ENCODE results near the gene SEPTIN12.

The SEPTIN12 gene

DNA sequence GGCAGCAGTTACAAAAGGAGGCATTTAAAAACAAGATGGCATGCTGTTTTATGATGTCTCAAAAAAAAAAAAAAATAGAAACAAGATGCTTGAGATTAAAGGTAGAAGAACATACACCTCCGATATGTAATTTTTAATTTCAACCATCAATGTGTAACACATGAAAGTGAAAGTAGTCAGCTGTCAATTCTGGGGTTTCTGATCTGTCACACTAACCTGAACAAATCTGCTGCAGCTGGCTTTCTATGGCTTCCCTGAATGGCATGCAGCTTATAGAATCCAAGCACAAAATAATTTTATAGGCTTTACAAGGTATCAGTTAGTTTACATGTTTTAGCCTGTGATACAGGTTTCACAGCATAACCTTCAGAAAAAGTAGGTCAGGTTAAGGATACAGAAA is 45.4 kb upstream of the SEPTIN12 start (continued):
- TF ChIP-seq, protein P1, sequence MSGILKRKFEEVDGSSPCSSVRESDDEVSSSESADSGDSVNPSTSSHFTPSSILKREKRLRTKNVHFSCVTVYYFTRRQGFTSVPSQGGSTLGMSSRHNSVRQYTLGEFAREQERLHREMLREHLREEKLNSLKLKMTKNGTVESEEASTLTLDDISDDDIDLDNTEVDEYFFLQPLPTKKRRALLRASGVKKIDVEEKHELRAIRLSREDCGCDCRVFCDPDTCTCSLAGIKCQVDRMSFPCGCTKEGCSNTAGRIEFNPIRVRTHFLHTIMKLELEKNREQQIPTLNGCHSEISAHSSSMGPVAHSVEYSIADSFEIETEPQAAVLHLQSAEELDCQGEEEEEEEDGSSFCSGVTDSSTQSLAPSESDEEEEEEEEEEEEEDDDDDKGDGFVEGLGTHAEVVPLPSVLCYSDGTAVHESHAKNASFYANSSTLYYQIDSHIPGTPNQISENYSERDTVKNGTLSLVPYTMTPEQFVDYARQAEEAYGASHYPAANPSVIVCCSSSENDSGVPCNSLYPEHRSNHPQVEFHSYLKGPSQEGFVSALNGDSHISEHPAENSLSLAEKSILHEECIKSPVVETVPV (CRISPR knock-in tag; IDR thresholded peaks at IDR 0.05), result no peak
- TF ChIP-seq, protein P2, sequence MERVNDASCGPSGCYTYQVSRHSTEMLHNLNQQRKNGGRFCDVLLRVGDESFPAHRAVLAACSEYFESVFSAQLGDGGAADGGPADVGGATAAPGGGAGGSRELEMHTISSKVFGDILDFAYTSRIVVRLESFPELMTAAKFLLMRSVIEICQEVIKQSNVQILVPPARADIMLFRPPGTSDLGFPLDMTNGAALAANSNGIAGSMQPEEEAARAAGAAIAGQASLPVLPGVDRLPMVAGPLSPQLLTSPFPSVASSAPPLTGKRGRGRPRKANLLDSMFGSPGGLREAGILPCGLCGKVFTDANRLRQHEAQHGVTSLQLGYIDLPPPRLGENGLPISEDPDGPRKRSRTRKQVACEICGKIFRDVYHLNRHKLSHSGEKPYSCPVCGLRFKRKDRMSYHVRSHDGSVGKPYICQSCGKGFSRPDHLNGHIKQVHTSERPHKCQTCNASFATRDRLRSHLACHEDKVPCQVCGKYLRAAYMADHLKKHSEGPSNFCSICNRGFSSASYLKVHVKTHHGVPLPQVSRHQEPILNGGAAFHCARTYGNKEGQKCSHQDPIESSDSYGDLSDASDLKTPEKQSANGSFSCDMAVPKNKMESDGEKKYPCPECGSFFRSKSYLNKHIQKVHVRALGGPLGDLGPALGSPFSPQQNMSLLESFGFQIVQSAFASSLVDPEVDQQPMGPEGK (CRISPR knock-in tag; IDR thresholded peaks at IDR 0.05; ENCODE audit: borderline replicate concordance), result no peak
- TF ChIP-seq PPARA (CRISPR knock-in tag; IDR thresholded peaks at IDR 0.05; ENCODE audit: borderline replicate concordance), result no peak

DNA sequence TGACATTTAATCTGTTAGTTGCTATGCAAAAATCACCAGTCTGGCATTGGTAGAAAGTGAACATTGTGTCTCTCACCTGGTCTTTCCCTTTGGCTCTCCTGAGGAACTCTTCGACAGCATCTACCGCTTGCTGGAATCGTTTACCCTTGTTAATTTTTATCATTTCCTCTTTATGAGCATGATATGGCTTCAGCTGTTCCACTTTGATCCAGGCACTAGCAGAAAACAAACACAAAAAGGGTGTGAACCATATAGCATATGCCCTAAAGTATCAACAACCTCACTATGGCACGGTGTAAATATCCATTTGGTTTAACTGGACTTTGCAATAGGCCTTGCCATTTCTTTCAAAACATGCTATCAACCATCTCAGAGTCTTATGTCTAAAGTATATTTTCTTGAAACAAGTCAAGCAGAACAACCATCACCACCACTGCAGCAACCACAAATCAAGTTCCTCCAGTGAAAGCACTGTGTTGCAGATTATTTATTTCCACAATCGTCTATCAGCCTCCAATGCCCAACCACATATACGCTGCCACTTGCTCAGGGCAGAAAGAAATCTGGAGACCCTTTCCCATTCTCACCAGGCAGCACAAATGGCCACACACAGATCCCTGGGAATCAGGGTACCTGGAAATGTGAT is 44.7 kb upstream of the SEPTIN12 start:
- no peak for TF ChIP-seq ISL1 (CRISPR knock-in tag; IDR thresholded peaks at IDR 0.05)
- TF ChIP-seq, protein P3, sequence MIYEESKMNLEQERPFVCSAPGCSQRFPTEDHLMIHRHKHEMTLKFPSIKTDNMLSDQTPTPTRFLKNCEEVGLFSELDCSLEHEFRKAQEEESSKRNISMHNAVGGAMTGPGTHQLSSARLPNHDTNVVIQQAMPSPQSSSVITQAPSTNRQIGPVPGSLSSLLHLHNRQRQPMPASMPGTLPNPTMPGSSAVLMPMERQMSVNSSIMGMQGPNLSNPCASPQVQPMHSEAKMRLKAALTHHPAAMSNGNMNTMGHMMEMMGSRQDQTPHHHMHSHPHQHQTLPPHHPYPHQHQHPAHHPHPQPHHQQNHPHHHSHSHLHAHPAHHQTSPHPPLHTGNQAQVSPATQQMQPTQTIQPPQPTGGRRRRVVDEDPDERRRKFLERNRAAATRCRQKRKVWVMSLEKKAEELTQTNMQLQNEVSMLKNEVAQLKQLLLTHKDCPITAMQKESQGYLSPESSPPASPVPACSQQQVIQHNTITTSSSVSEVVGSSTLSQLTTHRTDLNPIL (CRISPR knock-in tag; IDR thresholded peaks at IDR 0.05; ENCODE audit: low read depth), result no peak
- TF ChIP-seq TOX (CRISPR knock-in tag; IDR thresholded peaks at IDR 0.05; ENCODE audit: borderline replicate concordance), result no peak
- no peak for TF ChIP-seq RARB (CRISPR knock-in tag; IDR thresholded peaks at IDR 0.05)
- TF ChIP-seq ZNF8 (CRISPR knock-in tag; IDR thresholded peaks at IDR 0.05), result no peak
- TF ChIP-seq PPARA (CRISPR knock-in tag; IDR thresholded peaks at IDR 0.05; ENCODE audit: borderline replicate concordance), result no peak
- TF ChIP-seq ARNTL (CRISPR knock-in tag; IDR thresholded peaks at IDR 0.05; ENCODE audit: borderline replicate concordance, low read depth), result no peak
- no peak for TF ChIP-seq BACH2 (CRISPR knock-in tag; IDR thresholded peaks at IDR 0.05; ENCODE audit: borderline replicate concordance)
- no peak for TF ChIP-seq ZFP30 (CRISPR knock-in tag; IDR thresholded peaks at IDR 0.05)
- no peak for ATAC-seq

DNA sequence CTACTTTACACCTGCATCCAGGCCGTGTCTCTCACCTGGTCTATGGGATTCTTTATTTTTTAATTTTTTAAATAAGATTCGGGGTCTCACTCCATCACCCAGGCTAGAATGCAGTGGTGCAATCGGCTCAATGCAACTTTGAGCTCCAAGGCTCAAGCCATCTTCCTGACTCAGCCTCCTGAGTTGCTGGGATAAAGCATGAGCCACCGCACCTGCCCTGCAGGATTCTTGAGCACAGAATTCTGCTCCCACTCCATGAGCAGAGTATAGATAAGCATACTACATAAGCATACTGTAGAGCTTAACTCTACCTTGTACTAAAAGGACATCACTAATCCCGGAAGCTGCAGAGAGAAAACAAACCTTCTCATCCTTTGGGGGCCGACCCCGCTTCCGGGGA is 43.5 kb upstream of the SEPTIN12 start:
- no peak for TF ChIP-seq ZNF70 (CRISPR knock-in tag; IDR thresholded peaks at IDR 0.05)
- no peak for TF ChIP-seq ARNTL (CRISPR knock-in tag; IDR thresholded peaks at IDR 0.05; ENCODE audit: borderline replicate concordance, low read depth)
- TF ChIP-seq, protein P3 (CRISPR knock-in tag; IDR thresholded peaks at IDR 0.05; ENCODE audit: low read depth), result no peak
- TF ChIP-seq ISL1 (CRISPR knock-in tag; IDR thresholded peaks at IDR 0.05), result no peak
- TF ChIP-seq, protein P1 (CRISPR knock-in tag; IDR thresholded peaks at IDR 0.05), result no peak
- TF ChIP-seq RARB (CRISPR knock-in tag; IDR thresholded peaks at IDR 0.05), result no peak
- TF ChIP-seq, protein P2 (CRISPR knock-in tag; IDR thresholded peaks at IDR 0.05; ENCODE audit: borderline replicate concordance), result no peak
- no peak for TF ChIP-seq TCF4 (CRISPR knock-in tag; IDR thresholded peaks at IDR 0.05; ENCODE audit: borderline replicate concordance)
- no peak for TF ChIP-seq SNAI2 (CRISPR knock-in tag; IDR thresholded peaks at IDR 0.05)
- TF ChIP-seq, protein P4, sequence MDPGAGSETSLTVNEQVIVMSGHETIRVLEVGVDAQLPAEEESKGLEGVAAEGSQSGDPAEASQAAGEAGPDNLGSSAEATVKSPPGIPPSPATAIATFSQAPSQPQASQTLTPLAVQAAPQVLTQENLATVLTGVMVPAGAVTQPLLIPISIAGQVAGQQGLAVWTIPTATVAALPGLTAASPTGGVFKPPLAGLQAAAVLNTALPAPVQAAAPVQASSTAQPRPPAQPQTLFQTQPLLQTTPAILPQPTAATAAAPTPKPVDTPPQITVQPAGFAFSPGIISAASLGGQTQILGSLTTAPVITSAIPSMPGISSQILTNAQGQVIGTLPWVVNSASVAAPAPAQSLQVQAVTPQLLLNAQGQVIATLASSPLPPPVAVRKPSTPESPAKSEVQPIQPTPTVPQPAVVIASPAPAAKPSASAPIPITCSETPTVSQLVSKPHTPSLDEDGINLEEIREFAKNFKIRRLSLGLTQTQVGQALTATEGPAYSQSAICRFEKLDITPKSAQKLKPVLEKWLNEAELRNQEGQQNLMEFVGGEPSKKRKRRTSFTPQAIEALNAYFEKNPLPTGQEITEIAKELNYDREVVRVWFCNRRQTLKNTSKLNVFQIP (CRISPR knock-in tag; IDR thresholded peaks at IDR 0.05; ENCODE audit: borderline replicate concordance, low read depth), result no peak
- TF ChIP-seq, protein P5, sequence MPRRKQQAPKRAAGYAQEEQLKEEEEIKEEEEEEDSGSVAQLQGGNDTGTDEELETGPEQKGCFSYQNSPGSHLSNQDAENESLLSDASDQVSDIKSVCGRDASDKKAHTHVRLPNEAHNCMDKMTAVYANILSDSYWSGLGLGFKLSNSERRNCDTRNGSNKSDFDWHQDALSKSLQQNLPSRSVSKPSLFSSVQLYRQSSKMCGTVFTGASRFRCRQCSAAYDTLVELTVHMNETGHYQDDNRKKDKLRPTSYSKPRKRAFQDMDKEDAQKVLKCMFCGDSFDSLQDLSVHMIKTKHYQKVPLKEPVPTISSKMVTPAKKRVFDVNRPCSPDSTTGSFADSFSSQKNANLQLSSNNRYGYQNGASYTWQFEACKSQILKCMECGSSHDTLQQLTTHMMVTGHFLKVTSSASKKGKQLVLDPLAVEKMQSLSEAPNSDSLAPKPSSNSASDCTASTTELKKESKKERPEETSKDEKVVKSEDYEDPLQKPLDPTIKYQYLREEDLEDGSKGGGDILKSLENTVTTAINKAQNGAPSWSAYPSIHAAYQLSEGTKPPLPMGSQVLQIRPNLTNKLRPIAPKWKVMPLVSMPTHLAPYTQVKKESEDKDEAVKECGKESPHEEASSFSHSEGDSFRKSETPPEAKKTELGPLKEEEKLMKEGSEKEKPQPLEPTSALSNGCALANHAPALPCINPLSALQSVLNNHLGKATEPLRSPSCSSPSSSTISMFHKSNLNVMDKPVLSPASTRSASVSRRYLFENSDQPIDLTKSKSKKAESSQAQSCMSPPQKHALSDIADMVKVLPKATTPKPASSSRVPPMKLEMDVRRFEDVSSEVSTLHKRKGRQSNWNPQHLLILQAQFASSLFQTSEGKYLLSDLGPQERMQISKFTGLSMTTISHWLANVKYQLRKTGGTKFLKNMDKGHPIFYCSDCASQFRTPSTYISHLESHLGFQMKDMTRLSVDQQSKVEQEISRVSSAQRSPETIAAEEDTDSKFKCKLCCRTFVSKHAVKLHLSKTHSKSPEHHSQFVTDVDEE (CRISPR knock-in tag; IDR thresholded peaks at IDR 0.05), result no peak
- TF ChIP-seq PPARA (CRISPR knock-in tag; IDR thresholded peaks at IDR 0.05; ENCODE audit: borderline replicate concordance), result no peak
- TF ChIP-seq ZC3H10 (CRISPR knock-in tag; IDR thresholded peaks at IDR 0.05), result no peak
- no peak for TF ChIP-seq ZFP3 (CRISPR knock-in tag; IDR thresholded peaks at IDR 0.05)
- no peak for TF ChIP-seq ESRRG (CRISPR knock-in tag; IDR thresholded peaks at IDR 0.05)
- TF ChIP-seq TOX (CRISPR knock-in tag; IDR thresholded peaks at IDR 0.05; ENCODE audit: borderline replicate concordance), result no peak
- no peak for ATAC-seq
